SU-DHL-6 (cell line): Measurements from ENCODE around the gene HOXD4.

Source experiments
- EZH2phosphoT487 ChIP-seq: fragments of 200-600 bp; sonication (generic), shearing (Covaris generic); conservative IDR thresholded peaks from 2 replicates; pipeline ENCODE4 v1.6.1; 2018; ENCODE audit warnings: mild to moderate bottlenecking, antibody characterized with exemption, low read length, moderate library complexity, mixed read lengths
- TF ChIP-seq, protein P1 (sequence below): fragments of 200-600 bp; sonication (generic); IDR thresholded peaks from one replicate; pipeline ENCODE4 v1.5.1; 2017; ENCODE audit warnings: antibody characterized with exemption, mild to moderate bottlenecking, low read length, moderate library complexity; ENCODE audit not compliant: insufficient read depth, poor library complexity, severe bottlenecking

DNA sequence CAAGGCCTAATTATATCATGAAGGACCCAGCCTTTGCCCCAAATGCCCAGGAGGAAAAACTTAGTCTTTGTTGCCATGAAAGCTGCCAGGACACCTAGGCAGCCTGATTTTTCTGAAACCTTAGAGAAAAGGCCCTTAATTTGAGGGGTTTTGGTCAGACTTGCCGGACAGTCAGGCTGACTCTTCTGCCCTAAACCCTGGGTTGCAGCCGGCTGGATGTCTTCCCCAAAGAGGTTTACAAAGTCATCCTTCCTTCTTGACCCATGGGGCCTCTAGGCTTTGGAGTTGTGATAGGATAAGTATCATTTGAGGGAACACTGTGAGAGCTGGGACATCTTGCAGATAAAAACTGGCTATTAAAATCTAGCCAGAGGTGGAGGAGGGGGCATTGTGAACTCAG is 34.7 kb downstream of the HOXD4 start:
- TF ChIP-seq, protein P1, sequence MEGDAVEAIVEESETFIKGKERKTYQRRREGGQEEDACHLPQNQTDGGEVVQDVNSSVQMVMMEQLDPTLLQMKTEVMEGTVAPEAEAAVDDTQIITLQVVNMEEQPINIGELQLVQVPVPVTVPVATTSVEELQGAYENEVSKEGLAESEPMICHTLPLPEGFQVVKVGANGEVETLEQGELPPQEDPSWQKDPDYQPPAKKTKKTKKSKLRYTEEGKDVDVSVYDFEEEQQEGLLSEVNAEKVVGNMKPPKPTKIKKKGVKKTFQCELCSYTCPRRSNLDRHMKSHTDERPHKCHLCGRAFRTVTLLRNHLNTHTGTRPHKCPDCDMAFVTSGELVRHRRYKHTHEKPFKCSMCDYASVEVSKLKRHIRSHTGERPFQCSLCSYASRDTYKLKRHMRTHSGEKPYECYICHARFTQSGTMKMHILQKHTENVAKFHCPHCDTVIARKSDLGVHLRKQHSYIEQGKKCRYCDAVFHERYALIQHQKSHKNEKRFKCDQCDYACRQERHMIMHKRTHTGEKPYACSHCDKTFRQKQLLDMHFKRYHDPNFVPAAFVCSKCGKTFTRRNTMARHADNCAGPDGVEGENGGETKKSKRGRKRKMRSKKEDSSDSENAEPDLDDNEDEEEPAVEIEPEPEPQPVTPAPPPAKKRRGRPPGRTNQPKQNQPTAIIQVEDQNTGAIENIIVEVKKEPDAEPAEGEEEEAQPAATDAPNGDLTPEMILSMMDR = no peak
- TF ChIP-seq EZH2phosphoT487 = no peak
